HG02610 (cell line): ENCODE results near the gene EHMT1.

ENCODE experiments used
- ATAC-seq: cut with Tn5 transposase; IDR thresholded peaks from one replicate; pipeline ENCODE4 v1.9.1; 2021; ENCODE audit warnings: mild to moderate bottlenecking, moderate library complexity; ENCODE audit not compliant: unreplicated experiment

The EHMT1 gene

DNA sequence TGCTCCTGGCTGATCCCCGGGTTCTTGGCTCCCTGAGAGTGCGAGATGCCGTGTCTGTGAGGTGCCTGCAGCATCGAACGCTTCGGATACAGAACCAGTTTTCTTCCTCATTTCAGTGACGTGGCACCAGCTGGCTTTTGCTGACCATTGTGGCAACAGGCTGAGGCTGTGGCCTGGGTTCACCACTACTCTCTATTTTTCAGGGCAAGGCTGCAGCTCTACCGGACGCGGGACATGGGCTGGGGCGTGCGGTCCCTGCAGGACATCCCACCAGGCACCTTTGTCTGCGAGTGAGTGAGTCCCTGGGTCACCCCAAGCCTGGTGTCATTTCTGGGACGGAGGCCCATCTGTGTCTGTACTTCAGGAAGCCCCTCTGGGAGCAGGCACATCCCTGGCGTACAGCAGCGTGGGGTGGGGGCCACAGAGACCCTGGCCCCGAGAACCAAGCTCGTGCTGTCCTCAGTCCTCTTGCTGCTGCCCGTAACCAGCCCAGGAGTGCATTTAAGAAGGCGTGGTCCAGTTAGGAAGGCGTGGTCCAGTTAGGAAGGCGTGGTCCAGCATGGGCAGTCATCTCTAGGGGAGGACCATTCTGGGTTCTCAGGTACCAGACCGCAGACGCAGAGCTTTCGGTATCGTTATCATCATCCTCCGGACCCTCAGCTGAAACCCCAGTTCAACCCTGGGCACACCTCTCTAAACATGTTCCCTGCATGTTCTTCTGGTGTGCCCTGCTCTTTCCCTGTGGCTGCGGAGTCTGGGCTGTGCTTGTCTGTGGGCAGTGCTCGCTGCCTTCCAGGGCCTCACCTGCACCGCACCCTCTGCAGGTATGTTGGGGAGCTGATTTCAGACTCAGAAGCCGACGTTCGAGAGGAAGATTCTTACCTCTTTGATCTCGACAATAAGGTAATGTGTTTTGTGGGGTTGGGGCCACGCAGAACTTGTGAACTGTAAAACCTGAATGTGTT, 198.7 kb downstream of the EHMT1 start:
- no peak for ATAC-seq

DNA sequence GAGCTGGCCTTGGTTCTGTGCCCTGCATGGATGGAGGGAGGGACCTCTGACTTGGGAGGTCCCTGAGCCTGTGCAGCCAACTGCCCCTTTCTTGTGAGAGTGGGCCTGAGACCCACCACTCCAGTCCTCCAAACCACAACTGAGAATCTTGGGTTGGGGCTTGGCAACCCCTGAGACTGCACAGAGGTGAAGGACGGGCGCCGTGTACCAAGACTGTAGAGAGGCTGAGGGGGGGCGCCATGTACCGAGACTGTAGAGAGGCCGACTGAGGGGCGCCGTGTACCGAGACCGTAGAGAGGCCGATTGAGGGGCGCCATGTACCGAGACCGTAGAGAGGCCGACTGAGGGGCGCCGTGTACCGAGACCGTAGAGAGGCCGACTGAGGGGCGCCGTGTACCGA, 199.5 kb downstream of the EHMT1 start:
- ATAC-seq = no peak

DNA sequence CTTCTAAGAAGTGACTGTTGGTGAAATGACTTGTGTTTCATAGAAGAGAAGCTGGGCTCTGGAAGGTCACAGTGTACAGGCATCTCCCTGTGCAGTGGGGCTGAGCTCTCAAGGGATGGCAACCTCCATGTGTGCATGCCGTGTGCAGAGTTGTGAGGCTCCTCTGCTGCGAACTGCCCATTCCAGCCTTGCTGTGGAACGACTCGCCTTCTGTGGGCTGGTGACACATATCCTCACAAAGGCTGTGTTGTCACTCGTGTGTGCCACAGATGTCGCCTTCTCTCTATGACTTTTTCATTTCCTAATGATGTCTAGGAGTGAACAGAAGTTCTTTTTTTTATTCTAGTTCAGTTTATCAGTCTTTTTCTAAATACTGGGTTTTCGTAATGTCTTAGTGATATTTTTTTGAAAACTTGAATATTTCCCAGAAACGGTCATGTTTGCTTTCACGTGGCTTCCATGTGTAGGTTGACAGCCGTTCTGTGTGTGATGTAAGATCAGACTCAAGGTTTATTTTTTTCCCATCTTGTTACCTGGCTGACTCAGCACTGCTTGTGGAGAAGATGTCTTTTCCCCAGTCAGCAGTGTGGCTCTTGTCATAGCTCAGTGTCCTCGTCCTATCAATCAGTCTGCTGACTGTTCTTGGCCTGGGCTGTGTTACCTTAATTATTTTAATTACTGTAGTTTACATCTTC, 201.5 kb downstream of the EHMT1 start:
- no peak for ATAC-seq

DNA sequence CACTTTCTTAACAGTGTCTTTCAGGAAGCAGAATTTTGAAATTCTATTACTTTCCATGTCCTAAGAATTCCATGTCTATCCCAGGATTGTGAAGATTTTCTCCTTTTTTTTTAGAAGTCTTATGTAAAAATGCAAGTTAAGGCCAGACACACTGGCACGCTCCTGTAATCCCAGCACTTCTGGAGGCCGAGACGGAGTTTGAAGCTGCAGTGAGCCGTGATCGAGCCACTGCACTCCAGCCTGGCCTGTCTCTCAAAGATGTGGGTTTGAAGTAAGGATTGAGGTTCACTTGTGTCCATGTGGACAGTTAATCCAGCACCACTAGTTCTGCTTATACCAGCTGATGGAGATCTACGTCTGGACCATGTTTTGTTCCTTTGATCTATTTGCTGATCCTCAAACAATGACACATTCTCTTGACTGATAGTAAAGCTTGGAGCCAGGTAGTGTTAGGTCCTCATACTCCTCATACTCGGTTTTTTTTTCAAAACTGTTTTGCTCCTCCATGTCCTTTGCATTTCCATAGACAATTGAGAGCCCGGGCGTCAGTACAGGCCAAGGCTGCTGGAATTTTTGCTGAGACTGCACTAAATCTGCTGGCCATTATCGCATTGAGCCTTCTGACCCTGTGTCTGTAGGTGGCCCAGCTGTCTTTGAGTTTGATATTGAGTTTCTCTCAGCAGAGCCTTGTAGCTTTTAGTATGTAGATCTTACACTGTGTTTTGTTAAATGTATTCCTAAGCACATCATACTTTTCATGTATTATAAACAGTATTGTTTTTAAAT, 205.4 kb downstream of the EHMT1 start:
- ATAC-seq = no peak

DNA sequence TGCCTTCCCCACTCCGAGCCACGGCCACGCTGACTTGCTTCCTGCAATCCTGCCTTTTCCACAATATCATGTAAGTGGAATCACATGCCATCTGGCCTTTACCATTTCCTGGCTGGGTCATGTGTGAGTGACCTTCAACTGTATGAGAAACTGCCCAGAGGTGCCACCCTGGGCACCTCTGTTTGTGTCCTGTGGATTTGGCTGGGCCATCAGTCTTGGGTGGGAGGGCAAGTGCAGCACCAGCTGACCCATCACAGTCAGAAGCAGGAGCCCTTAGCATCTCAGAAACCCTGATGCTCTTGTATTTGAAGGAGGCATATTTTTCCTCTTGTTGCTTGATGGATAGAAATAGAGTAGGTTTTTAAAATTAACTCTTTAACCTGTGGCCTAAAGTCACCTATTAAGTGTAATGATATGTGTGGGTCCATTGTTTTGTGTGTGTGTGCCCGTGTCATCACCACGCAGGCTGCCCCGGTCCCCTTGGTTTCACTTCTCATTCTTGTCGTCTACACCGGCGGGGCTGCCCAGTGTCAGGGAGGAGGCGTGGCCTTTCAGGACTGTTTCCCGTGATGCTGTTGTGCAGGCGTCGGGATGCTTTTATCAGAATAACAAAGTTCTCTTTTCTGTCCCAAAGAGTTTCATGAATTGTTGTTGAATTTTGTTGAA, 206.7 kb downstream of the EHMT1 start:
- no peak for ATAC-seq

DNA sequence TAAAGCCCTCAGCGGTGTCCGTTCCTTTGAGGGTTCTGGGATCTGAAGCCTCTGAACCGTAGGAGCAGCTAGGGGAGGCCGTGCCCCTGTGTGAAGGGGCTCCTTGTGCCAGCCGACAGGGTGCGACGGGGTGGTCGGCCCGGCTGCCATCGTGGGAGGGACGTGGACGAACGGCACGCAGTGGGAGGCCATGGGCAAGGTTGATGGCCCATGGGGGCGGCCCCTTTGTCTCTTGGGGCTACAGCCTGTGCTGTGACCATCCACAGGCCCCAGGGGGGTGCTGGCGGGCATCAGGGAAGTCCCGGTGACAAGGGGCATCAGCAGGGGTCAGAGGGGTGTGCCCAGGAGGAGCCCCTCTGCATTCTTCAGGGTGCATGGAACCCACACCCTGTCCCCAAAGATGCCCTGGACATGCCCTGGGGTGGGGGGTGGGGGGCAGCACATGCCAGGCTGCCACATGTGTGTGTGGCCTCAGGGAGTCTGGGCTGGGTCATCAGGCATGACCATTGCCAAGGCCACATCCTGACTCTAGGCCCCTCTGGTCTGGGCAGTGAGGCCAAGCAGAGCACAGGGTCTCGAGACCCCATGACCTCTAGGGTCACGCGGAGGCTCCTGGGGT, 209.2 kb downstream of the EHMT1 start:
- ATAC-seq = no peak

DNA sequence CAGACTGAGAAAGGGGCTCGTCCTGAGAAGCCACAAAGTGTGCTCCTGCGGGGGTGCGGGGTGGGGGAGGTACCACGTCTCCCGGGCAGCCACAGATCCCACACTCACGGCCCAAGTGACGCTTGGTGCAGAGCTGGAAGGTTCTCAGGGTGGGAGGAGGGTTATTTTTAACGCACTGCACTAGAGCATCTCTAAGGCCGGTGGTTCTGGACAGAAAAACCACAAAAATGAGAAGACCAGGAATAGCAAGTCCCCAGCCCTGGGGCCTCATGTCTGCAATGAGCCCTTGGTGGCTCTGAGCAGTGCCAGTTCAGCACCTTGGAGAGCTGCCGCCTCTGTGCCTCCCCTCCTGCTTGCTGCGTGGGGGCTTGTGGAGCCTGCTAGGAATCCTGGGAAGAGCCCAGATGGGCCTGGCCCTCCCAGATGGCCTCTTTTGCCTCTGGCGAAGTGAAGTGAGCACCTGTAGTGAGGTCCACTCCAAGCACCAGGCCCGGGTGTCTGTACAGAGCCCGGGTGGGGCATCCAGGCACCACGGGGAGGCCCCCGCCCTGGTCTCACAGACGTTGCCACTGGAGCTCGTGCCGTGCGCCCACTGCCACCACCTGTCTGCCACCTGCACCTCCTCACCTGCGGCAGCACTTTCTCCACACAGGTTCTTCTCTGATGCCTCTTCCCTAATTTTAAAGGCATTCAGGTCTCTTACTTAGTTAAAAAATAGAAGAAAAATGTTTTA, 209.9 kb downstream of the EHMT1 start:
- ATAC-seq = no peak

DNA sequence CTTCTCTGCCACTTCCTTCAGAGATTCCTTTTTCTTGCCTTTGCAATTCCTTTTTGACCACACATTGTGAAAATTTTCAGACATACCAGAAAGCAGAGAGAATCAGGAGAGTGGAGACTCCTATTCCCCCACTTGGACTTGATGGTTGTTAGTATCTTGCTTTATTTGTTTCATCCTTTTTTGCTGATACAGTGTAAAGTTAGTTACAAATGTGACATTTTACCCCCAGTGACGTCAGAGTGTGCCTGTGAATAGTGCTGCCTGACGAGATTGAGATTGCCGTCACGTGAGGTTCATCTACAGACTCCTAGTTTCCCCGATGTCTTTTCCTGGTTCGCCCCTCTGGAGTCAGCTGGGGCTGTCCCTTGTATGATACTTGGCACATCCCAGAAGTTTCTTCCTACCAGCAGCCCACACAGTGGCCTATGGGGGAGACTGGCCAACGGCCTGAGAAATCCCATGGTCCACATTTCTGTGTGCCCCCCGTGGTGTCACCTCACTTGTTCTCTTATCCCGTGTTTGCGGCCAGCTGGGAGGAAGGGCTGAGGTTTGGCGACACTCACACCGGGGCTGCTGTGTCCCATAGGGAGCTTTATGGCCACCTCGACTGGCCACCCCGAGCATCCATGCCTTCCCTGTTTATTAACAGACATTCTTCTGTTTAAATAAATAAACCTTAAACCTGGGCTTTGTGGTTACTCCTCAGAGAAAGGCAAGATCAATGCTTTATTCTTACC, 210.6 kb downstream of the EHMT1 start:
- ATAC-seq = no peak

DNA sequence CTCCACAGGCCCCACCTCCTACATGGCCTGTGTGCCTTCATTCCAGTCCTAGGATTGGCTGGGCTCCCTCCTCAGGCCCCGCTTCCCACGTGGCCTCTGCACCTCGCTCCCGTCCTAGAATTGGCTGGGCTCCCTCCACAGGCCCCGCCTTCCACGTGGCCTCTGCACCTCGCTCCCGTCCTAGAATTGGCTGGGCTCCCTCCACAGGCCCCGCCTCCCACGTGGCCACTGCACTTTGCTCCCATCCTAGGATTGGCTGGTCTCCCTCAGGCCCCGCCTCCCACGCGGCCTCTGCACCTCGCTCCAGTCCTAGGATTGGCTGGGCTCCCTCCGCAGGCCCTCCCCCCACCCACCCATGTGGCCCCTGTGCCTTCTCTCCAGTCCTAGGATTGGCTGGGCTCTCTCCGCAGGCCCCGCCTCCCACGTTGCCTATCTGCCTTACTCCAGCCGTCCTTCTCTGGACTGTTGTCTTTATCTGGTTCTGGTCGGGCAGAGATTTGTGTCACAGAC, 213.4 kb downstream of the EHMT1 start:
- no peak for ATAC-seq

DNA sequence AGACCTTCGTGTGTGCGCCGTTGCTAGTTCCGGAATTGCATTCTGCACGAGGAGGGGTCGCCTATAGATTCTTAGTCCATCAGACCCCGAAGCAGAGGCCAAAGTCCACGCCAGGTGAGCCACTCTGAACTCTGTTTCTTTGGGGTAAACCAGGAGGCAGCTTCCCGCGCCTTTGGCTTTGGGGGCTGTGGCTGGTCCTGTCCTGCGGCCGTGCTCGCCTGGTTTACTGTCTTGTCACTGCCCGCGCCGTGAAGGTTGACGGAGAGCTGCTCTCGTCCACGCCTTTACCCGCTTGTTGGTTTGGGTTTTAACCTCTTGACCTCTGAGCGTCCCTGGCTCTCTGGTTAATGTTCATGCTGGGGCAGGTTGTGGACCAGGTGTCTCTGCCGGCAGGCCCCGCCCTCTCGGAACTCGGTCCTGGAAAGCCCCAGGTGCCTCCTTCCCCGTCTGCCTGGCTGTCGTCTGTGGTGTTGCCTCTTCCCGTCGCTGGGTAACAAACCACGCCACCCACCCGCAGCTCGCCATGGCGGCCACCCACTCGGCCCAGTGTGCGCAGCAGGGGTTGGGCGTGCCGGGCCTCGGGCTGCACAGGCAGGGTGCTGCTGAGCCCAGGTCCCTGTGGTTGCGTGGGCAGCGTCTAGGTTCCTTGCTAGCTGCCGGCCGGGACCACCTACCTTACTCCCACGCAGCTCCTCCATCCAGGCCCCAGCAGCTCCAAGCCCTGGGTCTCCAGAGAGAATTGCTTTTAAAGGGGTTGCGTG, 214.2 kb downstream of the EHMT1 start:
- ATAC-seq = no peak

DNA sequence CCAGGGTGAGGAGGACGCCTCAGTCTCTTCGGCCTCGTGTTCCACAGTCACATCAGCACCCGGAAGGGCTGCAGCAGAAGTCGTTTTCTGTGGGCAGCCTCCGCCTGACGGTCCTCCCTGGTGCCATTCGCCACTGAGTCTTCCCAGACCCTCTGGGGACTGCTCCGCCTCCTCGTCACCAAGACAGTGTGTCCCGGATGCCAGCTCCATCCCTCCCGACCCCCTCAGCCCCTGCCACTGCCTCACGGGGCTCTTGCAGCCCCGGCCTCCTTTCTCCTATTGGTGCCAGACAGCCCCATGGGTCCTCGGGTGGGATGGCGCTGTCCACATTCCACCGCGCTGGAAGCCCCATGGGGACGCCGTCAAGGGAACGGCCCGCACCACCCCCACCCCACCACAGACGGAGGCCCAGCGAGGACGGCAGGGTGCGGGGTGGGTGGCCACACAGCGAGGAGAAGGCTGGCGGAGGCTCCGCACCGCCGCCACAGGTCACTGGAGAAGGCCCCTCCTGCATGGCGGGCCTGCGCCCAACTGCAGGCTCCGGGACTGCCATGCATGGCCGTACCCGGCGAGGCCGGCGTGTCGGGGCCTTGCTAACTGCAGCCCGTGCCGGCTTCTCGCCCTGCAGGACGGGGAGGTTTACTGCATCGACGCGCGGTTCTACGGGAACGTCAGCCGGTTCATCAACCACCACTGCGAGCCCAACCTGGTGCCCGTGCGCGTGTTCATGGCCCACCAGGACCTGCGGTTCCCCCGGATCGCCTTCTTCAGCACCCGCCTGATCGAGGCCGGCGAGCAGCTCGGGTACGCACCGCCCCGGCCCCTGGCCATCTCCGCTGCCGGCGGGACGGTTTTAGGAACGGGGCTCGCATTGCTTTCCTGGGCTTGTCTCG, 215.2 kb downstream of the EHMT1 start:
- no peak for ATAC-seq

DNA sequence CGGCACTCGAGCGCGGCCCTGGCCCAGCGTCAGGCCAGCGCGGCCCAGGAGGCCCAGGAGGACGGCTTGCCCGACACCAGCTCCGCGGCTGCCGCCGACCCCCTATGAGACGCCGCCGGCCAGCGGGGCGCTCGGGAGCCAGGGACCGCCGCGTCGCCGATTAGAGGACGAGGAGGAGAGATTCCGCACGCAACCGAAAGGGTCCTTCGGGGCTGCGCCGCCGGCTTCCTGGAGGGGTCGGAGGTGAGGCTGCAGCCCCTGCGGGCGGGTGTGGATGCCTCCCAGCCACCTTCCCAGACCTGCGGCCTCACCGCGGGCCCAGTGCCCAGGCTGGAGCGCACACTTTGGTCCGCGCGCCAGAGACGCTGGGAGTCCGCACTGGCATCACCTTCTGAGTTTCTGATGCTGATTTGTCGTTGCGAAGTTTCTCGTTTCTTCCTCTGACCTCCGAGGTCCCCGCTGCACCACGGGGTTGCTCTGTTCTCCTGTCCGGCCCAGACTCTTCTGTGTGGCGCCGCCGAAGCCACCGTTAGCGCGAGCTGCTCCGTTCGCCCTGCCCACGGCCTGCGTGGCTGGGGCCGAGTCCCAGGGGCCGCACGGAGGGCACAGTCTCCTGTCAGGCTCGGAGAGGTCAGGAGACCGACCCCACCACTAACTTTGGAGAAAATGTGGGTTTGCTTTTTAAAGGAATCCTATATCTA, 216.2 kb downstream of the EHMT1 start:
- no peak for ATAC-seq

DNA sequence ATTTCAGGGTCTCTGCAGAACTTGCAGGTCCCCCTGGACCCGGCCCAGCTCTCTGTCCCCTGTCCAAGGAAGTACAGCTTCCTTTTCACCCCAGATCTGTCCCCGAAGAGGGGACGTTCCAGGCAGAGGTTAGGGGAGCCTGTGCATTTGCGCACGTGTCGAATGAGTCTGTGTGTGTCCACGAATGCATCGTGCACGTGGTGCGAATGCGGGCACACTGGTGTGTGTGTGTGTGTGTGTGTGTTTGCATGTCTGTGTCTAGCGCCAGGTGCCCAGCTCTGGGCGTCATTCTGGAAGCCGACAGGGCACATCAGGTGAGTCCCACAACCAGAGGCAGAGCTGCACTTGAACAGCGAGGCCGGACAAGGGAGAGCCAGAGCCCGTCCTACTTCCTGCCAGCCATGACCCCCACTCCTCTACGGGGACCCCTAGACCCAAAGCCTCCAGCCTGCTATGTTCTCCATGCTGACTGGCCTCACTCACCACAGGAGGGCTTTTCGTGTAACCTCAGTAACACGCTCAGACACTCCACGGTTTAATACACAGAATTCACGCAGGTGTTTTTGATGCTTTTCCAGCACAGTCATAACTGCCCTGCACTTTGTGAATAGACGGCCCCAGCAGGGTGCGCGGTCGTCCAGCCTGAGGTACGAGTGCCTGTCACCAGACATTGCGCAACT, 217.5 kb downstream of the EHMT1 start:
- ATAC-seq = no peak

DNA sequence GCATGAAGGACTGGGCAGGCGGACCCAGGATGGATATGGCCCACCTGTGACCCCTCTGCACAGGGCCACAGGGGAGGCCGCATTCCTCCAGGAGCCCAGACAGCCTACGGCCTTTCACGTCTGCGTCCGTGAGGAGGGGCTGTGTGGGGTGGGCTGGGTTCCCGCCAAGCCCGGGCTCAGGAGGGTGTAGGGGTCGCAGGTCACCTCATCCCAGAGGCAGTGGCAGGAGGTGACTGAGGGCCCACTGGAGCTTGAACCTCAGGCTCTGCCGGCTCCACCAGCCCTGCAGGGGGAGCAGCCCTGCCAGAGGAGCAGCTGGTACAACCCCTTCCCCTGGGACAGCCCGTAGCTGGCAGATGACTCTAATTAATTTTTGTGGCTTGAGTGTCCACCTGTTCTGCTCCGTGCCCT, 218.0 kb downstream of the EHMT1 start:
- ATAC-seq = no peak

DNA sequence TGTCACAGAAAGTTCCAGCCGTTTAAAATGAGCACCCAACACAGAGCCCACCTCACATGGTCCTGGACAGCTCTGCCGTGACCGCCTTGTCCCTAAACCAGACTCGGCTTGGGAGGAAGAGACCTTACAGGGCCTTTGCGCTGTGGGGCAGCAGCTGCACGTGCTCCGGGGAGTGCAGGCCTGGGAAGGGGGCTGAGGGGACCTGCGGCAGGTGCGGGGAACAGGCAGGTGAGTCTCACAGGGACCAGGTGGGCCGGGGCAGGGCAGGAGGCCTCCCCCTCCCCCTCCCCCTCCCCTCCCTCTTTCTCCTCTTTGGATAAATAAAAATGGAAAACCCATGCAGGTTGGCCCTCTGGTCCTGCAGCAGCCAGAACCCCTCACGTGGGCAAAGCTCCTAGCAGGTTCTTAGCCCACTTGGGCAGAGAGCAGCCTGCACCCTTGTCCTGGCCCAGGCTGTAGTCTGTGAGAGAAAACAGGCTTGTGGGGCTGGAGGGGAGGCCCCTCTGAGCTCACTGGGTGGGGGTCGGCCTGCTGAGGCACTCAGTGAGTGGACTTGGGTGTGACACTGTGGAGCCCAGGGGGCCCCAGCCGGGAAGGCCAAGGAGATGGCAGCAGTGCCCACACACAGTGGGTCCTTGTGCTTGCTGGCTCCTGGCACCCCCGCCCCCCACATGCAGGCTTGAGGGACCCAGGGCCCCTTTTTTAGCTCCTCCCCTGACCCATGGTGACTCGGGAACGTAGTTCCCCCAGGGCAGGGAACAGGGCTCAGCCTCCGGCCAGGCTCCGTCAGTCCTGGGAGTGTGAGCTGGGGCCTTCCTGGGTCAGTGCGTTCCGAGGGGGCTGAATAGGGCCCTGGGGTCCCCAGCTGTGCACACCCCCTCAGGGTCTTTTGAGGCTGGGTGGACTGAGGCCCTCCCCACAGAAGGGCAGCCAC, 218.8 kb downstream of the EHMT1 start:
- no peak for ATAC-seq
